Measurements from ENCODE around the gene MAP3K21.

MAP3K21 gene

GRCh38 chr1:233357595-233358397 is 30.3 kb downstream of the MAP3K21 start:
- in situ Hi-C loops (cut with MboI; ENCODE audit: low sequenced_read_pairs), result no loop called here

- in situ Hi-C loops (cut with MboI; ENCODE audit: low sequenced_read_pairs), result no loop called here
These were observed 31.9 kb downstream of the MAP3K21 start for GRCh38 chr1:233359431-233359830.

GRCh38 chr1:233359905-233360304 is 32.4 kb downstream of the MAP3K21 start:
- in situ Hi-C loops (cut with MboI; ENCODE audit: low sequenced_read_pairs), result no loop called here

- in situ Hi-C loops (cut with MboI; ENCODE audit: low sequenced_read_pairs), result no loop called here
These were observed 33.1 kb downstream of the MAP3K21 start for GRCh38 chr1:233360525-233361102.

- in situ Hi-C loops (cut with MboI; ENCODE audit: low sequenced_read_pairs), result no loop called here
These were observed 34.4 kb downstream of the MAP3K21 start for GRCh38 chr1:233361876-233362275.

GRCh38 chr1:233362743-233363142 is 35.2 kb downstream of the MAP3K21 start:
- in situ Hi-C loops (cut with MboI; ENCODE audit: low sequenced_read_pairs), result no loop called here

GRCh38 chr1:233364026-233364425 is 36.5 kb downstream of the MAP3K21 start:
- in situ Hi-C loops (cut with MboI; ENCODE audit: low sequenced_read_pairs), result no loop called here

- in situ Hi-C loops (cut with MboI; ENCODE audit: low sequenced_read_pairs), result no loop called here
These were observed 37.4 kb downstream of the MAP3K21 start for GRCh38 chr1:233364695-233365539.

GRCh38 chr1:233366575-233366974 is 39.1 kb downstream of the MAP3K21 start:
- in situ Hi-C loops (cut with MboI; ENCODE audit: low sequenced_read_pairs), result no loop called here

GRCh38 chr1:233367057-233367803 is 39.7 kb downstream of the MAP3K21 start:
- in situ Hi-C loops (cut with MboI; ENCODE audit: low sequenced_read_pairs), result no loop called here

GRCh38 chr1:233368106-233368788 is 40.7 kb downstream of the MAP3K21 start:
- in situ Hi-C loops (cut with MboI; ENCODE audit: low sequenced_read_pairs), result no loop called here

- in situ Hi-C loops (cut with MboI; ENCODE audit: low sequenced_read_pairs), result no loop called here
These were observed 41.2 kb downstream of the MAP3K21 start for GRCh38 chr1:233368789-233369130.

GRCh38 chr1:233372218-233373120 is 44.9 kb downstream of the MAP3K21 start:
- in situ Hi-C loops (cut with MboI; ENCODE audit: low sequenced_read_pairs), result no loop called here

- in situ Hi-C loops (cut with MboI; ENCODE audit: low sequenced_read_pairs), result no loop called here
These were observed 45.7 kb downstream of the MAP3K21 start for GRCh38 chr1:233373226-233373625.

- in situ Hi-C loops (cut with MboI; ENCODE audit: low sequenced_read_pairs), result no loop called here
These were observed 48.1 kb downstream of the MAP3K21 start for GRCh38 chr1:233375653-233376052.

- in situ Hi-C loops (cut with MboI; ENCODE audit: low sequenced_read_pairs), result no loop called here
These were observed 49.0 kb downstream of the MAP3K21 start for GRCh38 chr1:233376382-233377110.

GRCh38 chr1:233379869-233380438 is 52.4 kb downstream of the MAP3K21 start:
- in situ Hi-C loops (cut with MboI; ENCODE audit: low sequenced_read_pairs), result no loop called here

GRCh38 chr1:233381806-233382205 is 54.3 kb downstream of the MAP3K21 start:
- in situ Hi-C loops (cut with MboI; ENCODE audit: low sequenced_read_pairs), result no loop called here
